Astrocyte of the spinal cord (primary cell): ENCODE measurements around the gene ENOSF1.

Experiments
- DNase-seq: peaks from one replicate; pipeline ENCODE4 v3.0.0; 2011; ENCODE audit warnings: low read depth, low spot score
- H3K4me3 ChIP-seq: 2 replicates; pipeline ENCODE4 v1.5.1; 2011; ENCODE audit warnings: low read depth, mild to moderate bottlenecking, low read length, moderate library complexity
- in situ Hi-C: cut with HindIII; loops from 2 replicates; pipeline ENCODE4 v1.10.0; 2017; ENCODE audit warnings: low sequenced_read_pairs
- TF ChIP-seq, protein P1 (sequence below): IDR thresholded peaks from 2 replicates; pipeline ENCODE4 v1.5.1; 2012; ENCODE audit warnings: low read depth, mild to moderate bottlenecking, low read length, inconsistent platforms

ENOSF1 gene

GRCh38 chr18:641224-641623, 71.2 kb downstream of the ENOSF1 start:
- no peak overlapping the region for H3K4me3 ChIP-seq
- no peak for DNase-seq
- TF ChIP-seq, protein P1, sequence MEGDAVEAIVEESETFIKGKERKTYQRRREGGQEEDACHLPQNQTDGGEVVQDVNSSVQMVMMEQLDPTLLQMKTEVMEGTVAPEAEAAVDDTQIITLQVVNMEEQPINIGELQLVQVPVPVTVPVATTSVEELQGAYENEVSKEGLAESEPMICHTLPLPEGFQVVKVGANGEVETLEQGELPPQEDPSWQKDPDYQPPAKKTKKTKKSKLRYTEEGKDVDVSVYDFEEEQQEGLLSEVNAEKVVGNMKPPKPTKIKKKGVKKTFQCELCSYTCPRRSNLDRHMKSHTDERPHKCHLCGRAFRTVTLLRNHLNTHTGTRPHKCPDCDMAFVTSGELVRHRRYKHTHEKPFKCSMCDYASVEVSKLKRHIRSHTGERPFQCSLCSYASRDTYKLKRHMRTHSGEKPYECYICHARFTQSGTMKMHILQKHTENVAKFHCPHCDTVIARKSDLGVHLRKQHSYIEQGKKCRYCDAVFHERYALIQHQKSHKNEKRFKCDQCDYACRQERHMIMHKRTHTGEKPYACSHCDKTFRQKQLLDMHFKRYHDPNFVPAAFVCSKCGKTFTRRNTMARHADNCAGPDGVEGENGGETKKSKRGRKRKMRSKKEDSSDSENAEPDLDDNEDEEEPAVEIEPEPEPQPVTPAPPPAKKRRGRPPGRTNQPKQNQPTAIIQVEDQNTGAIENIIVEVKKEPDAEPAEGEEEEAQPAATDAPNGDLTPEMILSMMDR: no peak
- in situ Hi-C loops: no loop called here

DNA sequence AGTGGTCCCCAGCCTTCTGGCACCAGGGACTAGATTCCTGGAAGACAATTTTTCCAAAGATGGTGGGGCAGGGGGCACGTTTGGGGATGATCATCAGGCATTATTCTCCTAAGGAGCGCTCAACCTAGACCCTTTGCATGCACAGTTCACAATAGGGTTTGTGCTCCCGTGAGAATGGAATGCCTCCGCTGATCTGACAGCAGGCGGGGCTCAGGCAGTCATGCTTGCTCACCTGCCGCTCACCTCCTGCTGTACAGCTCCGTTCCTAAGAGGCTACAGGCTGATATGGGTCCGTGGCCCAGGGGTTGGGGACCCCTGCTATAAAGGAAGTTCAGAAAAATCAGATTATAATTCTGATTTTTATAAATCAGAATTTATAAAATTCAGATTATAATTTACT, 77.3 kb downstream of the ENOSF1 start:
- TF ChIP-seq, protein P1: no peak
- no peak for DNase-seq
- H3K4me3 ChIP-seq: no peak overlapping the region
- in situ Hi-C loops: no loop called here

DNA sequence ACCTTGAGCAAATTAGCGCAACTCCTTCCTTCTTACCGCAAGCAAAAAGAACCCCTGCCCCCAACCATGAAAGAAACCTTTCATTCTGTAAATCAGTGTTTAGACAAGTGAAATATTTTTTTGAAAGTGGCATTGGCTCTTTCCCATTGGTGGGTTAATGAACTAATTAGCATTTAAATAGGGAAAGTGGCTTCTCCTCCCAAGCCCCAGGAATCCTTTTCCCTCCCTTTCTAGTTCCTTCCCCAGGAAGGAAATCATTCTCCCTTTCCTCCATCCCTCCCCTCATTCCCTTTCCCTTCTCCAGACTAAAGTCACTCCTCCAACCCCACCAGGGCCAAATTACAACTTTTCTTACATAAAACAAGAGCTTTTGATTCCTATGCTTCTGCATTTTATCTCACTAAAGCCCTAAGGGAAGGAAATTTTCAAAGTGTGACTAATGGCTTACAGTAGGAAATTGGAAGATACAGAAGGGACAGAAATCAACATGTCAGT, 77.8 kb downstream of the ENOSF1 start:
- no peak for DNase-seq
- H3K4me3 ChIP-seq: no peak overlapping the region
- in situ Hi-C loops: no loop called here
- TF ChIP-seq, protein P1: no peak

DNA sequence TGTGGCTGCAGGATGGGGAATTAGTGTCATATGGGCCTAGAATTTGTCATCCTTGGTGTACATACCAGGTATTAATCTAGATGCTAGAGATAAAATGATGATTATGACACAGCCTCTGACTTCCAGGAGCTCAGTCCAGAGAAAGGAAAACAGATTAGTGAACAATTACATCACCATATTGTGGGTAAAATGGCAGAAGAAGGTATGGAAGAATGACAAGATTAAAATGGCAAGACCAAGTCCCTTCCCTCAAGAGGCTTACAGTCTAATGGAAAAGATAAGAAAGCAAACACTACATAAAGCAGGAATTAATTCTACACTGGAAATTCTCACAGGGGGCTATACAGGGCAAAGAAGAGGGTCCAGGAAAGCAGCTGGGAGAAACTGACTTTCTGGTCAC, 80.9 kb downstream of the ENOSF1 start:
- H3K4me3 ChIP-seq: no peak overlapping the region
- DNase-seq: no peak
- TF ChIP-seq, protein P1: no peak
- in situ Hi-C loops: no loop called here

- no peak overlapping the region for H3K4me3 ChIP-seq
- TF ChIP-seq, protein P1: peak; percentile 3
- in situ Hi-C loops: no loop called here
- DNase-seq: no peak
These were observed 82.9 kb downstream of the ENOSF1 start for GRCh38 chr18:629269-630150.

- no peak overlapping the region for H3K4me3 ChIP-seq
- no peak for DNase-seq
- TF ChIP-seq, protein P1: no peak
- in situ Hi-C loops: no loop called here
These were observed 85.2 kb downstream of the ENOSF1 start for GRCh38 chr18:627231-627630.
